HG03196 (cell line): Measurements from ENCODE around the gene STX18.
A peak's percentile ranks its signal among the peaks of the same experiment; 100 is the strongest.
"Not testable (repeated sequence)": the region's sequence is repeated elsewhere in the genome, so short reads cannot be mapped to it uniquely, and the experiment has no call there.

Experiments
- ATAC-seq: cut with Tn5 transposase; IDR thresholded peaks from one replicate; pipeline ENCODE4 v1.9.1; 2021; ENCODE audit not compliant: unreplicated experiment

The STX18 gene

DNA sequence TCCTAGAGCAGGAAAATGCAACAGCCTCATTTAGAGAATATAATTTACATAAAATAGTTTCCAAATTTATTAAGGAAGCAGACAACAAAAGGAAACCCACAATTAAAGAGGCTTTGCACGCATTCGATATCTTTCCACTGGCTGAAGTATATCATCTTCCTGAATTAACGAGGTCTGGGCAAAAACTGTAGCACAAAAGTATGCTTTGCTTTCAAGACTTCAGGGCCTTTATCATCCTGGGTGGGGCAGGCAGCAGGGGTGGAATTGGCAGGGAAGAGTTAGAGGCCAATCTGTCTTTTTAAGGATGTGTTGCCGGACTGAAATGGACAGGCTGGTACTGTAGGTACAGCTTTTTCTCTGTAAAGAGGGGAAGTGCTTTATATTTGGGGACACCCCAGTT is 17.0 kb upstream of the STX18 start:
- no peak for ATAC-seq

DNA sequence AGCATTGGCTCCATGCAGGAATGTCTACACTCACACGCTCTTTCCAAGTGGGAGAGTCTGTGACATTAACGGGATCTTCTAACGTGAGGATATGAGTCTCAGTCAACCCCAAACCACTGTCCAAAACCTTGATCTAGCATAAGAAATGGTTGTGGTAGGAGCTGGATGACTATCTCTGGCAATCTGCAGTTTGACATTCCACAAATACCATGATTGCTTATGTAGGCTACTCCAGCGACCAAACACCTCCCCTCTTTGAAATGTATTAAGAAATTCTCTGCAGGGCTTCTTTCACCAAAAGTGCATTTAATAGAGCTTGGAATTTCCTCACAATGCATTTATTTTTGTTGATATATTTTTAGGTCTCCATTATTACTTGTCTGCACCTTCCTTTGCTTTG is 14.1 kb upstream of the STX18 start:
- ATAC-seq = no peak

- ATAC-seq = no peak
Observed at GRCh38 chr4:4554234-4554633, 12.4 kb upstream of the STX18 start.

DNA sequence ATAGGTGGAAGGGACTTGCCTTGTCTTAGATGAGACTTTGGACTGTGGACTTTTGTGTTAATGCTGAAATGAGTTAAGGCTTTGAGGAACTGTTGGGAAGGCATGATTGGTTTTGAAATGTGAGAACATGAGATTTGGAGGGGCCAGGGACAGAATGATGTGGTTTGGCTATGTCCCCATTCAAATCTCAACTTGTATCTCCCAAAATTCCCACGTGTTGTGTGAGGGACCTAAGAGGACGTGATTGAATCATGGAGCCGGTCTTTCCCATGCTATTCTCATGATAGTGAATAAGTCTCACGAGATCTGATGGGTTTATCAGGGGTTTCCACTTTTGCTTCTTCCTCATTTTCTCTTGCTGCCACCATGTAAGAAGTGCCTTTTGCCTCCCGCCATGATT is 10.2 kb upstream of the STX18 start:
- not testable (repeated sequence) for ATAC-seq

GRCh38 chr4:4550161-4550560 is 8.3 kb upstream of the STX18 start:
- not testable (repeated sequence) for ATAC-seq

DNA sequence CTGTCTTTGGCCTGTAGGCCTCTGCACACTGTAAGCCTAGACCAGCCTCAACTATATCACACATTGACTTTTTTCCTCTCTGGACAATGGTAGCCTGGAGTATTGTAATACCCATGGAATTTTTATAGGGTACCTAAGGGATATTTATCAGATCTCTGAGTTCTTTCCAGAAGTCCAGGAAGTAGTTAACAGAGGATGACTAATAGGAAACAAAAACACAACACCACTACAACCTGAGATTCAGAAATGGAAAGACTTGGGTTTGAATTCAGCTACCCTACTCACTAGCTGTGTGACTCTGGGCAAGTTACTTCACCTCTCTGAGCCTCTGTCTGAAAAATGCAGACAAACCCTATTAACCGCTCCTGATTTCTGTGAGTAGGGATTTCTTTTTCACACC is 7.7 kb upstream of the STX18 start:
- ATAC-seq = no peak

DNA sequence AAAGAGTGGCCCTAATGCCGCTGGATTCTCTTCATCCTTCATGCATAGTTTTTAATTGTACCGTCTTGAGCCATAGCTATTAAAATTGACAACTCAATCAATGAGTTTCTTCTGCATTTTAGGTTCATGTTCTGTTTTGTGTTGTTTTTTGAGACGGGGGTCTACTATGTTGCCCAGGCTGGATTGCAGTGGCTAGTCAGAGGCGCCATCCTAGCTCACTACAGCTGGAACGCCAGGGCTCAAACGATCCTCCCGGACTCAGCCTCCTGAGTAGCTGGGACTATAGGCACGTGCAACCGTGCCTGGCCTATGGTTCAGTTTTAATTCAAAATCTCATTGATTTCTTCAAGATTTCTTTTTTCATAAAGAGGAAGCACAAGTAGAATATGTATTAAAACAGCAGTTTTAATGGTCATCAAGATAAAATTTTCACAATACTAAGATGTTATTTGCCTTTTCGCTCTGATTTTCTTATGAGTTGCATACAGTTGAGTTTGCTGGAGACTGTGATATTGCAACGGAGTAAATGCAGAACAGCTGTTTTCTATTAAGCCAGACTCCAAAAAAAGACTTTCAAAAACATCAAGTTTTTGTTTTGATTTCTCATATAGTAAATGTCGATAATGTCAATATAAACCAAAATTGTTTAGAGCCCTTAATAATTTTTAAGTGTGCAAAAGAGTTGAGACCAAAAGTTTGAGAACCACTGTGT is 1.1 kb upstream of the STX18 start:
- no peak for ATAC-seq

DNA sequence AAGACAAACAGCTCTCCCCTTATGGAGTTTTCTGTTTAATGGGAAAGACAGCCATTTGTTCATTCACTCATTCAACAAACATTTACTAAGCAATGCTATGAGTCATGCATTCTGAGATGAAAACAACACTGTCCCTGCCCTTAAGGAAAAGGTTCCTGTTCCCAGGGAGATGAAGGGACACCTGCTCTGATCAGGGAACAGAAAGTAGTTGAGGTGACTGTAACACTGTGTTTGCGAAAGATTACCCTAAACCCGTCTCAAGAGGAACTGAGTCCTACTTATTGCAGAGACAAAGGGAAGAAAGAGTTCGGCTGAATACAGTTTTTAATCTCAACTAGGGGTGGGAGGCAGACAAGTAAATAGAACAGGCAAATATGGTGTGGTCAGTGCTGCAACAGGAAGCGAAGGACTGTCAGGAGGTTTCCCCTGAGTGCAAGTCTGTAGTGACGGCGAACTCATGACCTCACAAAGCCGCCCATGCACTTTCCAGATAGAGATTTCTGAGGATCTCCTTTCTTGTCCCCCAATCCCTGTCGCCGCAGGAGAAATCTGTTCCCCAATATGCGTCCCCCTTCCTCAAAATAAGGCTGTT is 712 bp downstream of the STX18 start:
- no peak for ATAC-seq

GRCh38 chr4:4539481-4539880 is 2.4 kb downstream of the STX18 start:
- no peak for ATAC-seq

- no peak for ATAC-seq
Observed at GRCh38 chr4:4535590-4535989, 6.3 kb downstream of the STX18 start.

- ATAC-seq = no peak
Observed at GRCh38 chr4:4534515-4535145, 7.2 kb downstream of the STX18 start.

DNA sequence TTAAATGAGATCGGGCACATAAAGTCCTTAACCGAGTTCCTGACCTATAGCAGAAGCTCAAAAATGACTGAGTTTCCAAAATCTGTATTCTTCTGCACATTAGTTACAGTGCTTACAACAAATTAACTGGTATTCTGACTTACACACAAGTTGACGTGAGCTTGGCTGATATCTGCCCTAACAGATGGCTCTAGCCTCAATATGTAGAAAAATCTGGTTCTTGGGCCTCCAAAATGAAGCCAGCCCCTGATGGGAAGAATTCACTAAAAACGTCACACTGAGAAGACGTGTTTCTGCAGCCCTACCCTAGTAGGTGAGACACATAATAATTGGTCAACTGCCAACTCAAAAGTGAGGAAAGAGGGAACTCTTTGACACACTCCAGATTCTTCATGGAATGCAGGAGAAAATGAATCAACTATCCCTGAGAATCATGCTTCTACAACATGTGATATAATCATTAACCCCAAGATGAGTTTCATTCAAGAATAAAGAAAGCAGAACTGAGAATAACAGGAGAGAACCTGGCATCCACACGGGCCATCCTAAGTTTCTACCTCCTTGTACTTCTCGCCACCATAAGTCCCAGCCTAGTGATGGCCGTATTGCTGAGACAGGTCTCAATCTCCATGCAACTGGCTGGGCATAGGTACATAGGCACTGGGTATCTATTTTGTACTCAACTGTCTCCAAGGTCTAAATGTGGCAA is 8.2 kb downstream of the STX18 start:
- ATAC-seq = no peak

- no peak for ATAC-seq
Observed at GRCh38 chr4:4532371-4533154, 9.3 kb downstream of the STX18 start.

DNA sequence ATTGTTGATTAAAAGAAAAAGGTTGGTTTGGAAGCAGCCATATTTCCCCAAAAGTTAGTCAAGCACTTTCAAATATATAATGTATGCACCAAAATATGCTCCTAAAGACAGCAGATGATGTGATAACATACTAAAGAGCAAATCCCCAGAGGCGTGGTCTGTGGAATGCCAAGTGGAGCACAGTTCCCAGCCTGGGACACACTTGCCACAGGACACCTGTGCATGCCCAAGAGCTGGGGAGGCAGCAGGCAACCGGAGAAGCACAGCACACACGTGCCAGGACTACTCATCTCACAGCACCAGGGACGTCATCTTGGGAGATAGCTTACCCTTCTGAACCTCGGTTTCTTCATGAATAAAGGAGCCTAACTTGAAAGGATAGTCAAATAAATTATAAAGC is 12.5 kb downstream of the STX18 start:
- no peak for ATAC-seq

GRCh38 chr4:4526401-4526800 is 15.4 kb downstream of the STX18 start:
- ATAC-seq = no peak

DNA sequence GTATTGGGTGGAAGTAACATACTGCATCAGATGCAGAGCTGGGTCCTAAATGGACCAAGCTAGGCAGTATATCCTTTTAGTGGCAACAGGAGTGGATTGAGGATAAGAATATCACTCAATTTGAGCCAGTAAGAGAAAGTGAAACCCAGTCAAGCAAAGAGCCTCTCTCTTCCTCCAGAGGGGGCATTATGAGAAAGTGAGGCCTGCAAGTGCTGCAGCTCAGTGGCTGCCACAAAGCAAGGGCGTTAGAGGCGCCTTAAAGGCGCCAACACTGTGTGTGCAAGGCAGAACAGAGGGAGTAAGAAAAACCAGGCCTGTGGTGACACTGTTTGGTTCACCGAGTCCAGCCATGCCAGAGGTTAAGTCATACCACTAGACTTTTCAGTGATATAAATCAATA is 17.5 kb downstream of the STX18 start:
- peak; percentile 96 for ATAC-seq

- ATAC-seq = no peak
Observed at GRCh38 chr4:4521731-4522130, 20.1 kb downstream of the STX18 start.

- ATAC-seq = no peak
Observed at GRCh38 chr4:4521136-4521535, 20.7 kb downstream of the STX18 start.

GRCh38 chr4:4519297-4519894 is 22.5 kb downstream of the STX18 start:
- ATAC-seq = no peak

GRCh38 chr4:4518747-4519146 is 23.1 kb downstream of the STX18 start:
- no peak for ATAC-seq

DNA sequence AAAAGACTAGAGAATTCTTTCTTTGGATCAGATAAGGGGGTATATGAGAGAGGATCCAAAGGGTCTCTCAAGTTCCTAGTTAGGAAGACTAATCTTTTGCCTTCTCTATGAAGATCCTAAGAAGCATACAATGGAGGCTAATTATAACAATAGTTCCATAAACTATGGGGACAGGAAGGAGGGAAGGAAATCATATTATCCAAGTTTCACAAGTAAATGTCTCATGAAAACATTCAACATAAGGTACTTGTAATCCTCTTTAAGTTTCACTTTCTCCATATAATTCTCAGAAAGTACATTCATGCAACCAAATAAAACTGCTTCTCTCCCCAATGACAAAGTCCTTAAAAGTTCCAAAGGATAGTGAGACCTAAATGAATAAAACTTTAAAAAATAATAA is 27.1 kb downstream of the STX18 start:
- ATAC-seq = no peak
